Measurements from ENCODE around the gene ATOX1. TPM values are rescaled to one million over a fixed set of nuclear protein-coding genes. Genes with fewer than 3 reads are reported as not detected.

ATOX1 gene
- total RNA-seq, 4 donors from 2014 or later: 61.6 to 145 (median 74.6) TPM

- TF ChIP-seq EP300 (IDR thresholded peaks at IDR 0.05): no peak
- TF ChIP-seq POLR2A (IDR thresholded peaks at IDR 0.05): no peak
- TF ChIP-seq, protein P1, sequence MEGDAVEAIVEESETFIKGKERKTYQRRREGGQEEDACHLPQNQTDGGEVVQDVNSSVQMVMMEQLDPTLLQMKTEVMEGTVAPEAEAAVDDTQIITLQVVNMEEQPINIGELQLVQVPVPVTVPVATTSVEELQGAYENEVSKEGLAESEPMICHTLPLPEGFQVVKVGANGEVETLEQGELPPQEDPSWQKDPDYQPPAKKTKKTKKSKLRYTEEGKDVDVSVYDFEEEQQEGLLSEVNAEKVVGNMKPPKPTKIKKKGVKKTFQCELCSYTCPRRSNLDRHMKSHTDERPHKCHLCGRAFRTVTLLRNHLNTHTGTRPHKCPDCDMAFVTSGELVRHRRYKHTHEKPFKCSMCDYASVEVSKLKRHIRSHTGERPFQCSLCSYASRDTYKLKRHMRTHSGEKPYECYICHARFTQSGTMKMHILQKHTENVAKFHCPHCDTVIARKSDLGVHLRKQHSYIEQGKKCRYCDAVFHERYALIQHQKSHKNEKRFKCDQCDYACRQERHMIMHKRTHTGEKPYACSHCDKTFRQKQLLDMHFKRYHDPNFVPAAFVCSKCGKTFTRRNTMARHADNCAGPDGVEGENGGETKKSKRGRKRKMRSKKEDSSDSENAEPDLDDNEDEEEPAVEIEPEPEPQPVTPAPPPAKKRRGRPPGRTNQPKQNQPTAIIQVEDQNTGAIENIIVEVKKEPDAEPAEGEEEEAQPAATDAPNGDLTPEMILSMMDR (IDR thresholded peaks at IDR 0.05): no peak
- TF ChIP-seq POLR2AphosphoS5 (IDR thresholded peaks at IDR 0.05): no peak
- WGBS, 2 donors (ENCODE audit: low coverage in 1 of 2): 80 to 83% methylated on average over 2 to 3 of the region's 3 CpGs
- H3K4me3 ChIP-seq: no peak overlapping the region
- no peaks in the 10 kb centered on the region for H3K9me3 ChIP-seq
- H3K27ac ChIP-seq: no peak overlapping the region
- ATAC-seq: no peak
- peaks cover 0 to 11% (median 0%) of the 10 kb centered on the region in 3 donors for H3K4me1 ChIP-seq
- peaks cover 13 to 100% of the 10 kb centered on the region in 2 donors for H3K36me3 ChIP-seq
- H3K27me3 ChIP-seq: no peaks in the 10 kb centered on the region
Observed at GRCh38 chr5:151798674-151799073, 40.2 kb upstream of the ATOX1 start.

GRCh38 chr5:151795426-151795825 is 37.0 kb upstream of the ATOX1 start:
- H3K4me1 ChIP-seq: peaks cover 0 to 11% (median 0%) of the 10 kb centered on the region in 3 donors
- H3K27ac ChIP-seq: no peak overlapping the region
- H3K27me3 ChIP-seq: no peaks in the 10 kb centered on the region
- 89 to 93% methylated on average over 1 of the region's 1 CpG for WGBS, 2 donors (ENCODE audit: low coverage in 1 of 2)
- H3K4me3 ChIP-seq: no peak overlapping the region
- no peak for ATAC-seq
- TF ChIP-seq POLR2AphosphoS5 (IDR thresholded peaks at IDR 0.05) (no peak), POLR2A (IDR thresholded peaks at IDR 0.05) (no peak), EP300 (IDR thresholded peaks at IDR 0.05) (no peak)
- TF ChIP-seq, protein P1 (IDR thresholded peaks at IDR 0.05): no peak
- H3K36me3 ChIP-seq: peaks cover 16 to 100% of the 10 kb centered on the region in 2 donors
- no peaks in the 10 kb centered on the region for H3K9me3 ChIP-seq

DNA sequence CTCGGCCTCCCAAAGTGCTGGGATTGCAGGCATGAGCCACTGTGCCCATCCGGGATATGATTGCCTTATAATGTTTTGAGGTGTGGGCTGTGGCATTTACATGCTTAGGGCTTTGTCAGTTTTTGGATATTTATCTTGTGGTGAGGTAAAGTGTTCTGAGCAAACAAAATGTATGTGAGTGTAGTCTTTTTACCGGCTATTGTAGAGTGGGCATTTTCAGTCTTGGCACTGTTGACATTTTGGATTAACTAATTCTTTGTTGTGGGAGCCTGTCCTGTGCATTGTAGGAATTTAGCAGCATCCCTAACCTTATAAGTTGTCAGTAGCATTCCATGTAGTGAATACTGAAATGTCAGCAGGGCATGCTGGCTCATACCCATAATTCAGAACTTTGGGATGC is 34.9 kb upstream of the ATOX1 start:
- no peaks in the 10 kb centered on the region for H3K27me3 ChIP-seq
- peaks cover 0 to 9% (median 0%) of the 10 kb centered on the region in 3 donors for H3K4me1 ChIP-seq
- no peaks in the 10 kb centered on the region for H3K9me3 ChIP-seq
- 100% methylated on average over 3 of the region's 3 CpGs; no CpG with 5 or more reads in 1 of the 2 donors for WGBS, 2 donors (ENCODE audit: low coverage in 1 of 2)
- peaks cover 11 to 100% of the 10 kb centered on the region in 2 donors for H3K36me3 ChIP-seq
- TF ChIP-seq POLR2A (IDR thresholded peaks at IDR 0.05) (no peak), EP300 (IDR thresholded peaks at IDR 0.05) (no peak), POLR2AphosphoS5 (IDR thresholded peaks at IDR 0.05) (no peak)
- TF ChIP-seq, protein P1 (IDR thresholded peaks at IDR 0.05): no peak
- ATAC-seq: no peak
- no peak overlapping the region for H3K27ac ChIP-seq
- H3K4me3 ChIP-seq: no peak overlapping the region

- H3K27ac ChIP-seq: no peak overlapping the region
- peaks cover 0 to 38% (median 0%) of the 10 kb centered on the region in 3 donors for H3K4me1 ChIP-seq
- peaks cover 3 to 61% of the 10 kb centered on the region in 2 donors for H3K36me3 ChIP-seq
- H3K9me3 ChIP-seq: no peaks in the 10 kb centered on the region
- no peaks in the 10 kb centered on the region for H3K27me3 ChIP-seq
- no peak overlapping the region for H3K4me3 ChIP-seq
- TF ChIP-seq, protein P1 (IDR thresholded peaks at IDR 0.05): no peak
- no peak for TF ChIP-seq EP300 (IDR thresholded peaks at IDR 0.05)
- no peak for TF ChIP-seq POLR2AphosphoS5 (IDR thresholded peaks at IDR 0.05)
- TF ChIP-seq POLR2A (IDR thresholded peaks at IDR 0.05): no peak
- 75 to 76% methylated on average over 3 to 6 of the region's 6 CpGs for WGBS, 2 donors (ENCODE audit: low coverage in 1 of 2)
- ATAC-seq: no peak
Observed at GRCh38 chr5:151787817-151788216, 29.4 kb upstream of the ATOX1 start.

DNA sequence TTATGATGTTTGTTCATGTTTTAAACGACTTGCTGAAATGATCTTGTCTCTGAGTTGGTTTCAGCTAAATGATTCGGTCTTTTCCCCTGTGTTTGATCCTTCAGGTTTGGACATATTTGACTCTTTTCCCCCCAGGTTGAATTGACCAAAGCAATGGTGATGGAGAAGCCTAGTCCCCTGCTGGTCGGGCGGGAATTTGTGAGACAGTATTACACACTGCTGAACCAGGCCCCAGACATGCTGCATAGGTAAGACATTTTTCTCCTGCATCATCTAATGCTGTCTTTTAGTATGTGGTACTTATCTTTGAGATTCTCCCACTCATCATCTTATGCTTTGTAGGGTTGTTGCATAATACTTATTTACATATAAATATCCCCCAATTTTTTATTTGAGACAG is 28.0 kb upstream of the ATOX1 start:
- H3K27me3 ChIP-seq: no peaks in the 10 kb centered on the region
- H3K4me1 ChIP-seq: peaks cover 0 to 51% (median 6%) of the 10 kb centered on the region in 3 donors
- no peak for ATAC-seq
- peaks cover 3 to 47% of the 10 kb centered on the region in 2 donors for H3K36me3 ChIP-seq
- WGBS, 2 donors (ENCODE audit: low coverage in 1 of 2): 81 to 92% methylated on average over 2 to 4 of the region's 4 CpGs
- no peak for TF ChIP-seq POLR2AphosphoS5 (IDR thresholded peaks at IDR 0.05)
- no peak for TF ChIP-seq POLR2A (IDR thresholded peaks at IDR 0.05)
- no peak for TF ChIP-seq EP300 (IDR thresholded peaks at IDR 0.05)
- TF ChIP-seq, protein P1 (IDR thresholded peaks at IDR 0.05): no peak
- no peaks in the 10 kb centered on the region for H3K9me3 ChIP-seq
- H3K4me3 ChIP-seq: no peak overlapping the region
- no peak overlapping the region for H3K27ac ChIP-seq
